Left hindlimb (tissue), 1 donor: ENCODE data around the gene KRTAP10-4.
"Not testable (repeated sequence)": the region's sequence is repeated elsewhere in the genome, so short reads cannot be mapped to it uniquely, and the experiment has no call there.

Source experiments
- DNase-seq: peaks from one replicate; pipeline ENCODE4 v3.0.0-alpha.2; 2018

The KRTAP10-4 gene

GRCh38 chr21:44600118-44600978, 26.8 kb downstream of the KRTAP10-4 start, which contains the start of gene KRTAP10-7:
TSS of gene KRTAP10-7 (plus strand) at chr21:44600597. CDS start at chr21:44600622, 25 bp downstream.
- DNase-seq = not testable (repeated sequence)

GRCh38 chr21:44601091-44601490, 27.6 kb downstream of the KRTAP10-4 start:
- not testable (repeated sequence) for DNase-seq

GRCh38 chr21:44601596-44602462, 28.3 kb downstream of the KRTAP10-4 start:
- DNase-seq = no peak

DNA sequence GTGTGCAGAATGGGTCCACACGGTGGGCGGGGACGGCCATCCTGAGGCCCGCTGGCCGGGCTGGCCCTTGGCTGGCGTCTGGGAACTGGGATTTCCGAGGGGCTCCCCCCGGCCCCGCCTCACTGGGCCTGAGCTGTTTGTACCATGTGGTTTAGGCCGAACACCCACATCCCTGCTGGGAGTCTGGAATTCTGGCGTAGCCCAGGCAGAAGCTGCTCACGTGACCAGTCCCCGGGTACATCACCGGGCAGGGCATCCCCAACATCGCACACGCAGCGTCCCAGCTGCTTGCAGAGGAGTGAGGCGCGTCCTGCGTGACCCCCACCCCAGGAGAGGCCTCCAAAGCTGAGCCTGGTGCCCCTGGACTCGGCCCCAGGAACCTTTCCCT, 28.9 kb downstream of the KRTAP10-4 start:
- DNase-seq = no peak

GRCh38 chr21:44603109-44603875, 29.8 kb downstream of the KRTAP10-4 start:
- no peak for DNase-seq

- no peak for DNase-seq
These were observed 30.4 kb downstream of the KRTAP10-4 start for GRCh38 chr21:44603911-44604310.

- no peak for DNase-seq
These were observed 33.0 kb downstream of the KRTAP10-4 start for GRCh38 chr21:44606495-44606894.

DNA sequence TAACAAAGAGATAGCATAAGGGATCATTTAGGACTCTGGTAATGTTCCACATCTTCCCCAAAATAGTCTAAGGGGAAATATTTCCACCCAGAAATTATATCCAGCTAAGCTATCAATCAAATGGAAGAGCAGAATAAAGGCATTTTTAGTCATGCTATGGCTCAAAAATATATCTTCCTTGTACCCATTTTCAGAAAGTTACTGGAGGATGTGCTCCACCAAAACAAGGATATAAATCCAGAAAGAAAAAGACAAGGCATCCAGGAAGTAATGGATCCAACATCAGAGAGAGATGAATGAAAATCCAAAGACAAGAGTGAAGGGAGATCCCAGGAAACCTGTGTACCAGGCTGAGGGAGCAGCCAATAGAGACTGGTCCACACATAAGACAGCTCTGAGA, 35.7 kb downstream of the KRTAP10-4 start:
- DNase-seq = no peak

- DNase-seq = not testable (repeated sequence)
These were observed 36.8 kb downstream of the KRTAP10-4 start for GRCh38 chr21:44610157-44610843.

GRCh38 chr21:44611551-44611950, 38.0 kb downstream of the KRTAP10-4 start:
- no peak for DNase-seq

DNA sequence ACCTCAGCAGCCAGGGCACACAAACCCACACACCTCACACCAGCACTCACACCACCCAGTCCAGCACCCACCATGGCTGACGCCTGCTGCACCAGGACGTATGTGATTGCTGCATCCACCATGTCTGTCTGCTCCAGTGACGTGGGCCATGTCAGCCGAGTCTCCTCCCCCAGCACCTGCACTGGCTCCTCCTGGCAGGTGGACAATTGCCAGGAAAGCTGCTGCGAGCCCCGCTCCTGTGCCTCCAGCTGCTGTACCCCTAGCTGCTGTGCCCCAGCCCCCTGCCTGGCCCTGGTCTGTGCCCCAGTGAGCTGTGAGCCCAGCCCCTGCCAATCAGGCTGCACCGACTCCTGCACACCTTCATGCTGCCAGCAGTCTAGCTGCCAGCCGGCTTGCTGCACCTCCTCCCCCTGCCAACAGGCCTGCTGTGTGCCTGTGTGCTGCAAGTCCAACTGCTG, 38.5 kb downstream of the KRTAP10-4 start, which contains the start of gene KRTAP10-8:
KRTAP10-8 (plus strand) TSS at position 51 of the 458 bp plus-strand sequence; CDS start at position 73, 22 bp downstream.
- no peak for DNase-seq

DNA sequence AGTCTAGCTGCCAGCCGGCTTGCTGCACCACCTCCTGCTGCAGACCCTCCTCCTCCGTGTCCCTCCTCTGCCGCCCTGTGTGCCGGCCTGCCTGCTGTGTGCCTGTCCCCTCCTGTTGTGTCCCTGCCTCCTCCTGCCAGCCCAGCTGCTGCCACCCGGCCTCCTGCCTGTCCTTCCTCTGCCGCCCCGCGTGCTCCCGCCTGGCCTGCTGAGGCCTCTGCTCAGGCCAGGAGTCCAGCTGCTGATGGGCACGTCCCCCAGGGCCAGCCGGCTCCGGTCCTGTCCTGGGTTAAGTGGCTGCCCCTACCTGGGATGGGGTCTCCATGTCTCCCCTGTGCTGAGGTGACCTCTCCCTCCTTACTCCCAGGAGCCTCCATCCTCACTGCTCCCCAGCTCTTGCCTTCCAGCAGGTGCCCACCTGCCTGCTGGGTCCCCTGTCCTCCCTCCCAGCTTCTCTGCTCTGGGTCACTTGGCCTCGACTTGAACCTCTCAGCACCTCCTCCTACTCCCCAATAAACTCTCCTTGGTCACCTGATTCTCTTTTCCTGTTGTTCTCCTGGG, 39.2 kb downstream of the KRTAP10-4 start:
- DNase-seq = no peak

GRCh38 chr21:44613386-44614155, 40.0 kb downstream of the KRTAP10-4 start:
- DNase-seq = no peak

- DNase-seq = no peak
These were observed 40.7 kb downstream of the KRTAP10-4 start for GRCh38 chr21:44614161-44614631.

DNA sequence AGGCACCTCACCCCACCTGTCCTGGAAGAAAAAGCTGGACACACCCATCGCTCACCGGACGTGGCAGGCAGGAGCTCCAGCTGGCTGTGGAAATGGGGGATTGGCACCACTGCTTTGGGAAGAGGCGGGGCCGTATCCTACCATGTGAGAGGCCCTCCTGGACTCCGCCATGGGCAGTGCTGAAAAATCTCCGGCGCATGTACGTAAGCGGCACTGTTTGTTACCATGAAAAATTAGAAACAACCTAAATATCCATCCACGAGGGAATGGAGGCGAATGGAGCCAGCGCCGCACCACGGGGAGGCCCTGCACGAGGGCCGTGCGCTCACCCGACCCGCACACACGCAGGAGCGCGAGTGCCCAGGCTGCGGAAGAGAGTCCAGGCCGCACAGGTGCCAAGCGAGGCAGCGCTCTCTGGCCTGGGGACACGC, 41.4 kb downstream of the KRTAP10-4 start:
- DNase-seq = no peak

GRCh38 chr21:44615466-44615865, 41.9 kb downstream of the KRTAP10-4 start:
- DNase-seq = no peak

DNA sequence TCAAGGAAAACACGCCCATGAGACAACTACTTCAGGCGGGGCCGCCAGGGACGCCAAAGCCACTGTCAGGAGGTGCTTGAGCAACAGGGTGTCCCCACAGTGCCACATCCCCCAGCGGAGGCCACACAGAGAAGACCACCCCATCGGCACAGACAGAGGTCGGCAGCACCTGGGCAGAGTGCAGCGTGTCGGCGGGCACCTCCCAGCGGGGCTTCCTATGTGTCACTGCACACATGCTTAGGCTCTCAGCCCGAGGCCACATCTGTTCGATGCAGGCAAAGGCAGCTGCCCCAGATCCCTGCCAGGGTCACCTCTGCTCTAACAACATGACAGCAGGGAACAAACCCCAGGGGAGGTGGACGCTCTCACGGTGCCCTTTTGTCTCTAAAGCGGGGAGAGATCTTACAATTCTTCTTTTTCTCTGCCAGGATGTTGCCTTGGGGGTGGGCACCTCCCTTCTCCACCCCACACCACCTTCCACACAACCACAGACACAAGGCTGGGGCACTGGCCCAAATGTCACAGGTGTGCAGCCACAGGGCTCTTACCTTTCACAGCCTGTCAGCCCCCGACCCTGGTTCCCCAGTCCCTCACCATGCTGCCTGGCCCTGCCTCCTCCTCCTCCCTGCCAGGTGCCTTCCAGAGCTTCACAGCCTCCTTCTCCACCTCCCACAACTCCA, 42.5 kb downstream of the KRTAP10-4 start:
- DNase-seq = no peak

GRCh38 chr21:44616591-44616926, 43.0 kb downstream of the KRTAP10-4 start:
- DNase-seq = no peak

GRCh38 chr21:44617071-44617501, 43.6 kb downstream of the KRTAP10-4 start:
- DNase-seq = no peak

- no peak for DNase-seq
These were observed 45.0 kb downstream of the KRTAP10-4 start for GRCh38 chr21:44618504-44618903.
